HEK293T (cell line): ENCODE results near the gene LRRC10.

ENCODE experiments used
- ARNT ChIP-seq: fragments of 450-650 bp; IDR thresholded peaks from 2 replicates; pipeline ENCODE4 v1.6.1; 2017; ENCODE audit warnings: mild to moderate bottlenecking
- CTBP1 ChIP-seq: fragments of 450-650 bp; IDR thresholded peaks from 2 replicates; pipeline ENCODE4 v1.6.1; 2016; ENCODE audit warnings: borderline replicate concordance
- ELF4 ChIP-seq: fragments of 450-650 bp; IDR thresholded peaks from 2 replicates; pipeline ENCODE4 v1.6.1; 2017; ENCODE audit warnings: antibody characterized with exemption
- ZNF384 ChIP-seq: fragments of 450-650 bp; IDR thresholded peaks from 2 replicates; pipeline ENCODE4 v1.6.1; 2016

GRCh38 chr12:69627501-69627900 lies 16.8 kb upstream of the LRRC10 start:
- TF ChIP-seq ELF4: no peak
- TF ChIP-seq ARNT: no peak
- TF ChIP-seq CTBP1: no peak
- no peak for TF ChIP-seq ZNF384
